ENCODE data around the gene LRRC4C. TPM values are rescaled to one million over a fixed set of nuclear protein-coding genes. Genes with fewer than 3 reads are reported as not detected.

The LRRC4C gene
- total and polyA plus RNA-seq, 7 donors: 0.98 to 5.4 (median 3.0) TPM; not detected in 1

GRCh38 chr11:40514124-40514523, 945.3 kb downstream of the LRRC4C start:
- Histone ChIP-seq H3K4me1 (no peaks in the 10 kb centered on the region), H3K36me3 (no peaks in the 10 kb centered on the region), H3K27ac (no peak overlapping the region), H3K9me3 (peaks cover 0 to 3% (median 0%) of the 10 kb centered on the region in 4 donors), H3K4me3 (no peak overlapping the region), H3K27me3 (no peaks in the 10 kb centered on the region)
- WGBS, 2 donors: 78 to 79% methylated on average over 1 of the region's 1 CpG
- intact Hi-C loops (cut with DNase I): no loop called here
- TF ChIP-seq CTCF (IDR thresholded peaks at IDR 0.05): no peak
- TF ChIP-seq POLR2AphosphoS5 (IDR thresholded peaks at IDR 0.05): no peak
- no peak for TF ChIP-seq EP300 (IDR thresholded peaks at IDR 0.05)
- TF ChIP-seq POLR2A (IDR thresholded peaks at IDR 0.05): no peak
- no peak for DNase-seq

GRCh38 chr11:40513281-40513680, 946.2 kb downstream of the LRRC4C start:
- Histone ChIP-seq H3K9me3 (peaks cover 0 to 3% (median 0%) of the 10 kb centered on the region in 4 donors), H3K27me3 (no peaks in the 10 kb centered on the region), H3K4me3 (no peak overlapping the region), H3K36me3 (no peaks in the 10 kb centered on the region), H3K27ac (no peak overlapping the region), H3K4me1 (no peaks in the 10 kb centered on the region)
- no peak for DNase-seq
- intact Hi-C loops (cut with DNase I): no loop called here
- TF ChIP-seq CTCF (IDR thresholded peaks at IDR 0.05) (no peak), POLR2AphosphoS5 (IDR thresholded peaks at IDR 0.05) (no peak), POLR2A (IDR thresholded peaks at IDR 0.05) (no peak), EP300 (IDR thresholded peaks at IDR 0.05) (no peak)

- H3K36me3 ChIP-seq: no peaks in the 10 kb centered on the region
- no peak overlapping the region for H3K27ac ChIP-seq
- no peak for DNase-seq
- H3K4me3 ChIP-seq: no peak overlapping the region
- H3K9me3 ChIP-seq: peaks cover 0 to 3% (median 0%) of the 10 kb centered on the region in 4 donors
- H3K4me1 ChIP-seq: no peaks in the 10 kb centered on the region
- no peaks in the 10 kb centered on the region for H3K27me3 ChIP-seq
- TF ChIP-seq POLR2A (IDR thresholded peaks at IDR 0.05) (no peak), POLR2AphosphoS5 (IDR thresholded peaks at IDR 0.05) (no peak), CTCF (IDR thresholded peaks at IDR 0.05) (no peak), EP300 (IDR thresholded peaks at IDR 0.05) (no peak)
- intact Hi-C loops (cut with DNase I): no loop called here
Observed at GRCh38 chr11:40508303-40508702, 951.1 kb downstream of the LRRC4C start.

DNA sequence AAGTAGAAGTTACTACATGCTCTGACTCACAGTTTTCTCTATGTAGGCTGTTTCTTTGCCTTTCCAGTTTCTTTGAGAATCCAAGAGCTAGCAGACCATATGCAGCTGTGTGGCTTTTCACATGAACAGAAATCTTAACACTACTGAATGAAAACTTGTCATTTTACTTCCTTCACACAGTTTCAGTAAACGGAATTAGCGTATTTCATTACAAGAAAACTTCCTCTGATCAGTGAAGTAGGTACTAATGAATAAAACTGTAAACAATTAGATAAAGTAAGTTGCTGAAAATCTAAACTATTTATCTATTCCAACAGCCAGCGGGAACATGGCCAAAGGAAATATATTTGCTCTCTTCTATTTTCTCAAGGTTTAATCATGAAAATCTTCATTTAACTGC, 953.2 kb downstream of the LRRC4C start:
- intact Hi-C loops (cut with DNase I): no loop called here
- no peak overlapping the region for H3K27ac ChIP-seq
- no peak for DNase-seq
- TF ChIP-seq CTCF (IDR thresholded peaks at IDR 0.05) (no peak), POLR2AphosphoS5 (IDR thresholded peaks at IDR 0.05) (no peak), POLR2A (IDR thresholded peaks at IDR 0.05) (no peak), EP300 (IDR thresholded peaks at IDR 0.05) (no peak)
- WGBS, 2 donors: 74 to 82% methylated on average over 3 of the region's 3 CpGs
- no peaks in the 10 kb centered on the region for H3K4me1 ChIP-seq
- no peak overlapping the region for H3K4me3 ChIP-seq
- no peaks in the 10 kb centered on the region for H3K36me3 ChIP-seq
- H3K27me3 ChIP-seq: no peaks in the 10 kb centered on the region
- H3K9me3 ChIP-seq: peaks cover 0 to 1% (median 0%) of the 10 kb centered on the region in 4 donors

DNA sequence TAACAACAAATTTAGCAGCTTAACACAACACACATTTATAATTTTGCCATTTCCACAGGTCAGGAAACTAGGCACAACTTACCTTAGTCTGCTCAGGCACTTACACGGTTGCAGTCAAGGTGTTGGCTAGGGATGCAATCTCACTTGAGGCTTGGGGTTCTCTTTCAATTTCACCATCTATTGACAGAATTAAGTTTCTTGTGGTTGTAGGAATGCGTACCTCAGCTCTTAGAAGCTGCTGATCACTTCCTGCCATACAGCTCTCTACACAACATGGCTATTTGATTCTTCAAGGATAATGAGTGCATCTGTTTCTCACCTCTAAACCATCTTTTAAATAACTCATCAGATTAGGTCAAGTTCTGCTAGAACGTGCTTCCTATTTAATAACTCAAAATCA, 968.1 kb downstream of the LRRC4C start:
- intact Hi-C loops (cut with DNase I): no loop called here
- no peak overlapping the region for H3K27ac ChIP-seq
- no peaks in the 10 kb centered on the region for H3K4me1 ChIP-seq
- TF ChIP-seq POLR2A (IDR thresholded peaks at IDR 0.05) (no peak), POLR2AphosphoS5 (IDR thresholded peaks at IDR 0.05) (no peak), CTCF (IDR thresholded peaks at IDR 0.05) (no peak), EP300 (IDR thresholded peaks at IDR 0.05) (no peak)
- peaks cover 0 to 4% (median 0%) of the 10 kb centered on the region in 4 donors for H3K9me3 ChIP-seq
- H3K27me3 ChIP-seq: no peaks in the 10 kb centered on the region
- no peaks in the 10 kb centered on the region for H3K36me3 ChIP-seq
- H3K4me3 ChIP-seq: no peak overlapping the region
- 70 to 80% methylated on average over 3 of the region's 3 CpGs for WGBS, 2 donors
- no peak for DNase-seq
